HepG2 (cell line): ENCODE data around the gene DAG1. TPM values are rescaled to one million over a fixed set of nuclear protein-coding genes. Genes with fewer than 3 reads are reported as not detected.

Experiments
- BCLAF1 ChIP-seq: fragments of 450-650 bp; IDR thresholded peaks from 2 replicates; pipeline ENCODE4 v1.6.1; 2017; ENCODE audit warnings: mild to moderate bottlenecking
- DDIT3 ChIP-seq: sonication (generic); formaldehyde crosslinking; IDR thresholded peaks from 2 replicates; pipeline ENCODE4 v1.4.0; 2020; ENCODE audit warnings: mild to moderate bottlenecking, missing genetic modification reagents
- DNMT3B ChIP-seq: conservative IDR thresholded peaks from 2 replicates; pipeline ENCODE4 v1.6.1; 2016; ENCODE audit warnings: missing biosample characterization, control low read depth
- EP300 ChIP-seq, 3 experiments: sonication (generic) in 1 of 3; formaldehyde crosslinking in 1 of 3; IDR thresholded peaks; 2 replicates each; pipeline versions ENCODE4 v1.5.1 to v1.6.1; 2011 to 2020; ENCODE audit warnings: low read depth in 2 of 3, low read length in 2 of 3, borderline replicate concordance in 1 of 3, improper control_type of control experiment in 1 of 3, mild to moderate bottlenecking in 1 of 3, missing genetic modification reagents in 1 of 3, moderate library complexity in 1 of 3
- FIP1L1 ChIP-seq: fragments of 200-400 bp; formaldehyde crosslinking; IDR thresholded peaks from 2 replicates; pipeline ENCODE4 v1.6.1; 2018; ENCODE audit warnings: low read depth, mild to moderate bottlenecking, low read length, moderate library complexity, borderline replicate concordance; ENCODE audit not compliant: insufficient read depth
- KAT8 ChIP-seq: IDR thresholded peaks from 2 replicates; pipeline ENCODE4 v1.6.1; 2016; ENCODE audit warnings: missing genetic modification reagents, missing compliant biosample characterization
- KDM1A ChIP-seq: IDR thresholded peaks from 2 replicates; pipeline ENCODE4 v1.6.1; 2016; ENCODE audit warnings: missing compliant biosample characterization
- MTA3 ChIP-seq: sonication (generic); formaldehyde crosslinking; IDR thresholded peaks from 2 replicates; pipeline ENCODE4 v1.4.0; 2020; ENCODE audit warnings: missing genetic modification reagents
- NAIF1 ChIP-seq: sonication (generic); formaldehyde crosslinking; IDR thresholded peaks from 2 replicates; pipeline ENCODE4 v1.5.0; 2020; ENCODE audit warnings: mild to moderate bottlenecking, missing genetic modification reagents, borderline replicate concordance
- NCOR1 ChIP-seq: fragments of 200-600 bp; sonication (generic); IDR thresholded peaks from 2 replicates; pipeline ENCODE4 v1.7.0; 2017; ENCODE audit warnings: antibody characterized with exemption, low read length, borderline replicate concordance
- NFRKB ChIP-seq: fragments of 450-650 bp; IDR thresholded peaks from 2 replicates; pipeline ENCODE4 v1.6.1; 2017
- NR1H2 ChIP-seq: sonication (generic); formaldehyde crosslinking; IDR thresholded peaks from 2 replicates; pipeline ENCODE4 v1.8.1; 2022; ENCODE audit warnings: low read depth, missing genetic modification reagents, borderline replicate concordance
- PHF21A ChIP-seq: sonication (generic); formaldehyde crosslinking; IDR thresholded peaks from 2 replicates; pipeline ENCODE4 v1.5.0; 2020; ENCODE audit warnings: mild to moderate bottlenecking, missing genetic modification reagents
- TCF12 ChIP-seq, 2 experiments: fragments of 450-650 bp in 1 of 2; sonication (generic) in 1 of 2; formaldehyde crosslinking in 1 of 2; IDR thresholded peaks; 2 replicates each; pipeline versions ENCODE4 v1.6.1 to v1.8.0; 2017 to 2022; ENCODE audit warnings: antibody characterized with exemption in 1 of 2, mild to moderate bottlenecking in 1 of 2, missing genetic modification reagents in 1 of 2, moderate library complexity in 1 of 2
- ZNF101 ChIP-seq: sonication (generic); formaldehyde crosslinking; IDR thresholded peaks from 2 replicates; pipeline ENCODE4 v1.4.0; 2020; ENCODE audit warnings: mild to moderate bottlenecking, low read depth, missing genetic modification reagents, borderline replicate concordance
- ZNF253 ChIP-seq: sonication (generic); formaldehyde crosslinking; IDR thresholded peaks from 2 replicates; pipeline ENCODE4 v1.8.0; 2022; ENCODE audit warnings: mild to moderate bottlenecking, missing genetic modification reagents, borderline replicate concordance
- ZNF3 ChIP-seq: IDR thresholded peaks from 2 replicates; pipeline ENCODE4 v1.7.0; 2017; ENCODE audit warnings: inconsistent platforms
- ZNF343 ChIP-seq: sonication (generic); formaldehyde crosslinking; IDR thresholded peaks from 2 replicates; pipeline ENCODE4 v1.4.0; 2020; ENCODE audit warnings: mild to moderate bottlenecking, missing genetic modification reagents
- ZNF567 ChIP-seq: sonication (generic); formaldehyde crosslinking; IDR thresholded peaks from 2 replicates; pipeline ENCODE4 v1.8.1; 2023; ENCODE audit warnings: mild to moderate bottlenecking, missing genetic modification reagents, borderline replicate concordance
- ZNF883 ChIP-seq: sonication (generic); formaldehyde crosslinking; IDR thresholded peaks from 2 replicates; pipeline ENCODE4 v1.5.1; 2020; ENCODE audit warnings: mild to moderate bottlenecking, missing genetic modification reagents; ENCODE audit errors: not compliant biosample characterization
- polyA plus RNA-seq, 8 experiments: library from polyadenylated mRNA; depleted of rRNA in 3 of 8; stranded (reverse) in 7 of 8; unstranded in 1 of 8; fragments of >200 nt; fragmentation: Illumina TruSeq in 4 of 8; extraction: Trizol in 4 of 8; gene quantifications; 2 replicates each; pipeline versions ENCODE4 v1.2.1 to v1.2.3, GENCODE V29; 2011 to 2016; ENCODE audit warnings: low read depth in 4 of 8, missing spikeins in 1 of 8, mixed read lengths in 1 of 8; ENCODE audit not compliant: insufficient read depth in 1 of 8
- total RNA-seq, 5 experiments: library from RNA; depleted of rRNA; stranded (reverse); fragments of >200 nt; fragmentation: Illumina TruSeq; extraction: Trizol; gene quantifications; 2 replicates each; pipeline ENCODE4 v1.2.3, GENCODE V29; 2016; ENCODE audit warnings: low read depth in 1 of 5
- TF ChIP-seq, protein P1 (sequence below): sonication (generic); formaldehyde crosslinking; IDR thresholded peaks from 2 replicates; pipeline ENCODE4 v1.5.0; 2020; ENCODE audit warnings: missing genetic modification reagents
- TF ChIP-seq, protein P2 (sequence below): sonication (generic); formaldehyde crosslinking; IDR thresholded peaks from 2 replicates; pipeline ENCODE4 v1.5.0; 2020; ENCODE audit warnings: missing genetic modification reagents, mild to moderate bottlenecking, borderline replicate concordance
- TF ChIP-seq, protein P3 (sequence below): fragments of 450-650 bp; IDR thresholded peaks from 2 replicates; pipeline ENCODE4 v1.6.1; 2016

Gene DAG1
- total and polyA plus RNA-seq, 2 of the 13 experiments (the other 11 are each of a cell fraction or from before 2014, with no cell fraction given): 47.3 to 50.4 TPM

DNA sequence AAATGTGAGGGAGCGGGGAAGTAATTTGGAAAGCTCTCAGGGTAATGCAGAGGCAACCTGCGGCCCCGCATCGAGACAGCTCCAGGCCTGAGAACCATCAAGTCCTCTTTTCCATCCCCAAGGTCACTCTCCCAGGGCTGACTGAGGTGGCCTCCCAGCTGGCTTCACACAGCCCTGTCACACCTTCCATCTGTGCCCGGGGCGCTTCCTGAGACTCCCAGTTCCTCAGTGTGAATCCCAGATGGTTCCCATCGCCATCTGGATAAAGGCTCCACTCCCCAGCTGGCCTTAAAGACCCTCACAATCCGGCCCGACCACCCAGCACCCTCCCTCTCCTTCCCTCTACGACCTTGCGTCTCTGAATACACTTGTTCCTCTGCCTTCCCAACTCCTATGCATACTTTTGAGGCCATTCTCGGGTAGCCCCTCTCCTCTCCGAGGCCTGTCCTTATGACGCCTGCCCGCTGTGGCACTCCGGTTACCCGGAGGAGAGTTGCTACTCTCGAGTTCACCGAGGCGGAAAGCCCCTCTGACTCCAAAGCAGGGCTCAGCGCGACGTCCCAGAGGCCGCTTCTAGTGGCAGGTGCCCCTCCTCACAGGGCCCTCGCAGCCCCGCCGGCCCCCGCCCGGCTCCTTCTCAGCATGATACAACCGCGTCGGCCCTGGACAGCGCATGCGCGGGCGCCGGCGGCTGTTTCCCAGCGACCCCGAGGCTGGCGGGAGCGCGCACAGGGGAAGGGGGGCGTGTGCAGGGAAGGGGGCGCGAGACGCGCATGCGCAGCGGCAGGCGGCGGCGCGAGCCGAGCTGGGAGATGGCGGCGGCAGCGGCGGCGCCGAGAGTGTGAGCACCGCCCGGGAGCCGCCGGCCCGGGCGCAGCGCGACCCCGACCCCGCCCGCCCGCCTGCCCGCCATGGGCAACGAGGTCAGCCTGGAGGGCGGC lies 83.9 kb downstream of the DAG1 start, which contains the start of gene BSN (continued):
- TF ChIP-seq KAT8 (CRISPR knock-in tag) (peak; percentile 50; the same call in 1 of the 2 replicates), ZNF3 (no peak), FIP1L1 (no peak), BCLAF1 (no peak), MTA3 (CRISPR knock-in tag) (no peak), PHF21A (peak; percentile 63; the same call in 1 of the 2 replicates), DDIT3 (CRISPR knock-in tag) (no peak), ZNF883 (peak; percentile 43), EP300 (IDR thresholded peaks at IDR 0.05; ENCODE audit: low read depth in 2 of 2, low read length in 2 of 2) (no peak), EP300 (CRISPR knock-in tag; IDR thresholded peaks at IDR 0.05; ENCODE audit: borderline replicate concordance) (no peak), NR1H2 (CRISPR knock-in tag) (no peak), NFRKB (no peak), DNMT3B (CRISPR knock-in tag) (no peak; the same call in 1 of the 2 replicates), ZNF101 (CRISPR knock-in tag) (no peak), ZNF567 (CRISPR knock-in tag) (0 out of 2 replicates have a peak, but pooled peaks have one; percentile 41), KDM1A (CRISPR knock-in tag) (no peak), NAIF1 (CRISPR knock-in tag) (no peak), ZNF343 (CRISPR knock-in tag) (no peak), ZNF253 (CRISPR knock-in tag) (no peak), NCOR1 (no peak), TCF12 (IDR thresholded peaks at IDR 0.05) (no peak), TCF12 (CRISPR knock-in tag; IDR thresholded peaks at IDR 0.05) (no peak)
- TF ChIP-seq, protein P1, sequence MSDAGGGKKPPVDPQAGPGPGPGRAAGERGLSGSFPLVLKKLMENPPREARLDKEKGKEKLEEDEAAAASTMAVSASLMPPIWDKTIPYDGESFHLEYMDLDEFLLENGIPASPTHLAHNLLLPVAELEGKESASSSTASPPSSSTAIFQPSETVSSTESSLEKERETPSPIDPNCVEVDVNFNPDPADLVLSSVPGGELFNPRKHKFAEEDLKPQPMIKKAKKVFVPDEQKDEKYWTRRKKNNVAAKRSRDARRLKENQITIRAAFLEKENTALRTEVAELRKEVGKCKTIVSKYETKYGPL: no peak
- TF ChIP-seq, protein P2, sequence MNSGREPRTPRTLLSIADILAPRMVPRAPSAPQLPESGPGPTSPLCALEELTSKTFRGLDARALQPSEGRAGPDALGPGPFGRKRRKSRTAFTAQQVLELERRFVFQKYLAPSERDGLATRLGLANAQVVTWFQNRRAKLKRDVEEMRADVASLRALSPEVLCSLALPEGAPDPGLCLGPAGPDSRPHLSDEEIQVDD (CRISPR knock-in tag): no peak
- TF ChIP-seq, protein P3, sequence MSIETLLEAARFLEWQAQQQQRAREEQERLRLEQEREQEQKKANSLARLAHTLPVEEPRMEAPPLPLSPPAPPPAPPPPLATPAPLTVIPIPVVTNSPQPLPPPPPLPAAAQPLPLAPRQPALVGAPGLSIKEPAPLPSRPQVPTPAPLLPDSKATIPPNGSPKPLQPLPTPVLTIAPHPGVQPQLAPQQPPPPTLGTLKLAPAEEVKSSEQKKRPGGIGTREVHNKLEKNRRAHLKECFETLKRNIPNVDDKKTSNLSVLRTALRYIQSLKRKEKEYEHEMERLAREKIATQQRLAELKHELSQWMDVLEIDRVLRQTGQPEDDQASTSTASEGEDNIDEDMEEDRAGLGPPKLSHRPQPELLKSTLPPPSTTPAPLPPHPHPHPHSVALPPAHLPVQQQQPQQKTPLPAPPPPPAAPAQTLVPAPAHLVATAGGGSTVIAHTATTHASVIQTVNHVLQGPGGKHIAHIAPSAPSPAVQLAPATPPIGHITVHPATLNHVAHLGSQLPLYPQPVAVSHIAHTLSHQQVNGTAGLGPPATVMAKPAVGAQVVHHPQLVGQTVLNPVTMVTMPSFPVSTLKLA: no peak
